MCF 10A (cell line): ENCODE results near the gene FANCL. TPM values are rescaled to one million over a fixed set of nuclear protein-coding genes. Genes with fewer than 3 reads are reported as not detected.

Experiments used
- BruUV-seq: library from RNA; stranded (reverse); fragments of 400-500 nt; replicated peaks from 2 replicates; lab custom pipeline; 2021; lab: Mats Ljungman, UMichigan
- CTCF ChIA-PET: fragments of 300-600 bp; sonication (Branson Sonifier 250); formaldehyde crosslinking; extraction: SDS; loops from one replicate; lab custom pipeline; 2021; ENCODE audit warnings: antibody characterized with exemption, inconsistent platforms; lab: Yijun Ruan, JAX
- POLR2A ChIA-PET: fragments of 300-600, 350-650 bp; sonication (Branson Sonifier 250); formaldehyde crosslinking; extraction: SDS; loops from one replicate; lab custom pipeline; 2020; ENCODE audit warnings: antibody characterized with exemption, inconsistent platforms; lab: Yijun Ruan, JAX
- DNase-seq: peaks from one replicate; pipeline ENCODE4 v3.0.0-alpha.2; 2018; ENCODE audit not compliant: unreplicated experiment
- H3K27ac Mint-ChIP-seq: one replicate; pipeline ENCODE4 v1.8.0; 2022; ENCODE audit warnings: mild to moderate bottlenecking, low read depth, mixed read lengths; ENCODE audit not compliant: unreplicated experiment
- H3K27me3 Mint-ChIP-seq: one replicate; pipeline ENCODE4 v1.8.0; 2022; ENCODE audit warnings: mixed read lengths; ENCODE audit not compliant: insufficient read depth, unreplicated experiment
- H3K36me3 Mint-ChIP-seq: one replicate; pipeline ENCODE4 v1.8.0; 2022; ENCODE audit warnings: mild to moderate bottlenecking, moderate library complexity, mixed read lengths; ENCODE audit not compliant: insufficient read depth, unreplicated experiment
- H3K4me1 Mint-ChIP-seq: one replicate; pipeline ENCODE4 v1.8.0; 2022; ENCODE audit warnings: mixed read lengths; ENCODE audit not compliant: insufficient read depth, unreplicated experiment
- H3K4me3 Mint-ChIP-seq: one replicate; pipeline ENCODE4 v1.8.0; 2022; ENCODE audit warnings: mild to moderate bottlenecking, moderate library complexity, mixed read lengths; ENCODE audit not compliant: unreplicated experiment
- H3K9me3 Mint-ChIP-seq: one replicate; pipeline ENCODE4 v1.8.0; 2022; ENCODE audit warnings: mixed read lengths; ENCODE audit not compliant: unreplicated experiment
- CTCF ChIP-seq: fragments of 200-600 bp; IDR thresholded peaks from one replicate; pipeline ENCODE4 v1.8.0; 2022; ENCODE audit warnings: antibody characterized with exemption, mild to moderate bottlenecking; ENCODE audit not compliant: unreplicated experiment
- intact Hi-C: fragments of 100-400 bp; cut with micrococcal nuclease; formaldehyde crosslinking; loops from 2 replicates; pipeline ENCODE4 v1.14.1; 2022
- total RNA-seq: library from RNA; stranded (reverse); gene quantifications from 2 replicates; pipeline ENCODE4 v1.2.3, GENCODE V29; 2022

FANCL gene
- total RNA-seq, 1 experiment from 2014 or later, result 10.8 TPM

GRCh38 chr2:58241546-58241864 is 380 bp upstream of the FANCL start:
- Mint-ChIP-seq H3K4me1 (peaks cover 24% of the 10 kb centered on the region), H3K27me3 (no peaks in the 10 kb centered on the region), H3K9me3 (no peaks in the 10 kb centered on the region), H3K36me3 (peaks cover 6% of the 10 kb centered on the region), H3K27ac (peak overlapping the region; percentile 85), H3K4me3 (peak overlapping the region; percentile 93)
- DNase-seq, result no peak
- intact Hi-C loops, result no loop called here
- ChIA-PET POLR2A (interaction anchor here (0.6 to 1.2 kb wide), 5 partner anchors 15 to 361 kb away, joined by 3 to 5 read pairs (median 4); partner anchors contain the start of gene VRK2), CTCF (no interaction called here)
- BruUV-seq, result no TSS peak
- TF ChIP-seq CTCF, result no peak

- Mint-ChIP-seq H3K4me1 (peaks cover 24% of the 10 kb centered on the region), H3K36me3 (peaks cover 6% of the 10 kb centered on the region), H3K27ac (peak overlapping the region; percentile 25), H3K27me3 (no peaks in the 10 kb centered on the region), H3K9me3 (peaks cover 13% of the 10 kb centered on the region), H3K4me3 (peak overlapping the region; percentile 20)
- DNase-seq, result no peak
- BruUV-seq, result no TSS peak
- TF ChIP-seq CTCF, result no peak
- ChIA-PET POLR2A (interaction anchor here (0.6 to 1.2 kb wide), 6 partner anchors 8 to 209 kb away, joined by 3 to 4 read pairs (median 3); no protein-coding TSS in a partner anchor), CTCF (interaction anchor here (1.1 kb wide), 1 partner anchor 208 kb away, joined by 3 read pairs; no protein-coding TSS in a partner anchor)
- intact Hi-C loops, result no loop called here
Observed at GRCh38 chr2:58239243-58239925, 1.7 kb downstream of the FANCL start.

GRCh38 chr2:58237741-58238140 is 3.4 kb downstream of the FANCL start:
- no peak overlapping the region for H3K27ac Mint-ChIP-seq
- no peak for TF ChIP-seq CTCF
- intact Hi-C loops, result no loop called here
- no peak overlapping the region for H3K4me3 Mint-ChIP-seq
- H3K9me3 Mint-ChIP-seq, result peaks cover 13% of the 10 kb centered on the region
- H3K27me3 Mint-ChIP-seq, result no peaks in the 10 kb centered on the region
- POLR2A ChIA-PET, result interaction anchor here (0.7 to 1.9 kb wide), 3 partner anchors 12 to 191 kb away, joined by 3 to 5 read pairs (median 3); partner anchors contain the start of gene VRK2
- DNase-seq, result peak; percentile 11
- BruUV-seq, result no TSS peak
- CTCF ChIA-PET, result interaction anchor here (0.6 kb wide), 3 partner anchors 158 to 744 kb away, joined by 3 to 7 read pairs (median 4); no protein-coding TSS in a partner anchor
- H3K36me3 Mint-ChIP-seq, result peaks cover 6% of the 10 kb centered on the region
- peaks cover 31% of the 10 kb centered on the region for H3K4me1 Mint-ChIP-seq

- no TSS peak for BruUV-seq
- ChIA-PET CTCF (no interaction called here), POLR2A (no interaction called here)
- Mint-ChIP-seq H3K9me3 (peaks cover 13% of the 10 kb centered on the region), H3K4me3 (no peak overlapping the region), H3K36me3 (peaks cover 6% of the 10 kb centered on the region), H3K4me1 (peaks cover 36% of the 10 kb centered on the region), H3K27ac (no peak overlapping the region), H3K27me3 (no peaks in the 10 kb centered on the region)
- no peak for DNase-seq
- TF ChIP-seq CTCF, result no peak
- intact Hi-C loops, result no loop called here
Observed at GRCh38 chr2:58235984-58236383, 5.1 kb downstream of the FANCL start.
